Thyroid gland (tissue), 4 donors: ENCODE measurements around the gene CEP126.

ENCODE experiments used
- POLR2A ChIP-seq, 2 donors: fragments of 450-650 bp; IDR thresholded peaks; one replicate each; pipeline ENCODE4 v1.6.1; 2017; ENCODE audit warnings: antibody characterized with exemption in 2 of 2, mild to moderate bottlenecking in 2 of 2, moderate library complexity in 1 of 2
- TF ChIP-seq, protein P1 (sequence below), 6 experiments: fragments of 200-600 bp in 3 of 6; fragments of 450-650 bp in 3 of 6; sonication (generic) in 3 of 6; IDR thresholded peaks; one replicate each; pipeline ENCODE4 v1.5.1; 2016 to 2019; ENCODE audit warnings: antibody characterized with exemption in 6 of 6, mild to moderate bottlenecking in 2 of 6, inconsistent platforms in 1 of 6, moderate library complexity in 1 of 6

DNA sequence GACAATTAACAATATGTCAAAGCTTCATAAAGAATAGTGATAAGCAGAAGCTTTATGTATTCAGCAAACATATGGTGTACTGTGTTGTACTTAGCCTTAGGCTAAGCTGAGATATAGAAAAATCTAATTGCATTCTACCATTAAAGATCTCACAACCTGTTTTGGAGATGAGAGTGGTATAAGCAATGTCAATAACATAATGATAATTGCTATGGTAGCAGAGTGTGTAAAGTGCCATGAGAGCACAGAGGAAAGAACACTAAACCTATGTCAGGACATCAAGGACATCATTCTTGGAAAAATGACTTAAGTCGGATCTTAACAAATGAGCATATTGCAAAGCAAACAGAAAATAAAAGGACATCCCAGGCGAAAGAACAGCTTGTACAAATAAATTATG lies 30.1 kb downstream of the CEP126 start:
- TF ChIP-seq, protein P1, sequence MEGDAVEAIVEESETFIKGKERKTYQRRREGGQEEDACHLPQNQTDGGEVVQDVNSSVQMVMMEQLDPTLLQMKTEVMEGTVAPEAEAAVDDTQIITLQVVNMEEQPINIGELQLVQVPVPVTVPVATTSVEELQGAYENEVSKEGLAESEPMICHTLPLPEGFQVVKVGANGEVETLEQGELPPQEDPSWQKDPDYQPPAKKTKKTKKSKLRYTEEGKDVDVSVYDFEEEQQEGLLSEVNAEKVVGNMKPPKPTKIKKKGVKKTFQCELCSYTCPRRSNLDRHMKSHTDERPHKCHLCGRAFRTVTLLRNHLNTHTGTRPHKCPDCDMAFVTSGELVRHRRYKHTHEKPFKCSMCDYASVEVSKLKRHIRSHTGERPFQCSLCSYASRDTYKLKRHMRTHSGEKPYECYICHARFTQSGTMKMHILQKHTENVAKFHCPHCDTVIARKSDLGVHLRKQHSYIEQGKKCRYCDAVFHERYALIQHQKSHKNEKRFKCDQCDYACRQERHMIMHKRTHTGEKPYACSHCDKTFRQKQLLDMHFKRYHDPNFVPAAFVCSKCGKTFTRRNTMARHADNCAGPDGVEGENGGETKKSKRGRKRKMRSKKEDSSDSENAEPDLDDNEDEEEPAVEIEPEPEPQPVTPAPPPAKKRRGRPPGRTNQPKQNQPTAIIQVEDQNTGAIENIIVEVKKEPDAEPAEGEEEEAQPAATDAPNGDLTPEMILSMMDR (IDR thresholded peaks at IDR 0.05): no peak
- TF ChIP-seq POLR2A (IDR thresholded peaks at IDR 0.05): no peak
